Right lobe of liver (tissue), 6 donors: ENCODE results near the gene SLC17A9. TPM values are rescaled to one million over a fixed set of nuclear protein-coding genes. Genes with fewer than 3 reads are reported as not detected.

Experiments
- ATAC-seq, 4 donors: fragments of 200-7000 bp; cut with Tn5 transposase; one replicate each; pipeline ENCODE4 v1.9.1; 2020; ENCODE audit warnings: mild to moderate bottlenecking in 4 of 4, moderate library complexity in 4 of 4
- DNase-seq, 3 donors: peaks; one replicate each; pipeline ENCODE4 v3.0.0-alpha.2; 2020
- H3K27ac ChIP-seq, 3 donors: fragments of 200-600 bp; one replicate each; pipeline ENCODE4 v1.8.0; 2022
- H3K27me3 ChIP-seq, 2 donors: fragments of 200-600 bp; one replicate each; pipeline ENCODE4 v1.8.0; 2022
- H3K36me3 ChIP-seq, 4 donors: fragments of 200-600 bp; sonication (generic) in 1 of 4; one replicate each; pipeline versions ENCODE4 v1.5.1 to v1.8.0; 2017 to 2022; ENCODE audit warnings: control low read depth in 1 of 4
- H3K4me1 ChIP-seq, 4 donors: fragments of 200-600 bp; sonication (generic) in 1 of 4; one replicate each; pipeline versions ENCODE4 v1.5.1 to v1.8.0; 2017 to 2022; ENCODE audit warnings: control low read depth in 1 of 4
- H3K4me3 ChIP-seq, 3 donors: fragments of 200-600 bp; one replicate each; pipeline ENCODE4 v1.8.0; 2022
- H3K9me3 ChIP-seq, 4 donors: fragments of 200-600 bp; sonication (generic) in 1 of 4; one replicate each; pipeline versions ENCODE4 v1.5.1 to v1.8.0; 2017 to 2022; ENCODE audit warnings: control low read depth in 1 of 4
- CTCF ChIP-seq, 4 donors: fragments of 200-600 bp in 3 of 4; fragments of 450-650 bp in 1 of 4; IDR thresholded peaks; one replicate each; pipeline versions ENCODE4 v1.5.1 to v1.8.0; 2016 to 2022; ENCODE audit warnings: antibody characterized with exemption in 4 of 4, mild to moderate bottlenecking in 2 of 4
- POLR2A ChIP-seq: fragments of 450-650 bp; IDR thresholded peaks from one replicate; pipeline ENCODE4 v1.6.1; 2017; ENCODE audit warnings: antibody characterized with exemption, mild to moderate bottlenecking
- WGBS: methylation state at CpG from one replicate; pipeline ENCODE4 v1.1.6; 2018; ENCODE audit warnings: low coverage, low lambda C conversion rate; ENCODE audit not compliant: insufficient coverage; ENCODE audit errors: missing lambda C conversion rate; 5-methylcytosine and 5-hydroxymethylcytosine counted together
- intact Hi-C, 2 donors: fragments of 100-400 bp; cut with DNase I; formaldehyde crosslinking; loops; one replicate each; pipeline versions ENCODE4 v1.11.2 to v1.14.1; 2022
- total RNA-seq, 6 experiments: library from RNA; depleted of rRNA in 2 of 6; stranded (reverse); fragments of >200 nt in 2 of 6; fragmentation: NEBNext Ultra II Directional in 3 of 6; extraction: Animal tissue kit (Norgen Biotek cat#: 25700) in 3 of 6; gene quantifications; one replicate each; pipeline versions ENCODE4 v1.1.0 to v1.2.4, GENCODE V29; 2016 to 2023
- donor health status: DM: no; HTN: yes; CAD: no.
- donor health status: DM: no; HTN: no; CAD: no.
- donor health status: DM: no; HTN: no; CAD: no.
- donor health status: DM: no; HTN: yes; CAD: no.
- donor health status: DM: no; HTN: yes; CAD: no.

SLC17A9 gene
- total RNA-seq, 6 experiments from 2014 or later, result 29.8 to 99.4 (median 54.1) TPM

GRCh38 chr20:62906647-62907375 is 45.7 kb upstream of the SLC17A9 start:
- ATAC-seq, result no peak
- intact Hi-C loops, result loop anchor here (10.0 kb wide), 2 partner anchors 58 to 98 kb away; partner anchors contain the start of gene BHLHE23 (in 2 of the 2)

GRCh38 chr20:62907384-62908317 is 44.9 kb upstream of the SLC17A9 start:
- Histone ChIP-seq H3K4me3 (no peak overlapping the region), H3K4me1 (peaks cover 0 to 8% (median 2%) of the 10 kb centered on the region in 4 donors), H3K36me3 (peaks cover 10 to 97% (median 68%) of the 10 kb centered on the region in 4 donors), H3K27me3 (no peaks in the 10 kb centered on the region), H3K9me3 (no peaks in the 10 kb centered on the region), H3K27ac (no peak overlapping the region)
- TF ChIP-seq CTCF (IDR thresholded peaks at IDR 0.05), result peak; percentile 27 to 47 (median 38)
- TF ChIP-seq POLR2A, result no peak
- ATAC-seq (peak in 2 of 4 donors; percentile 9 to 47), DNase-seq (no peak)
- 68% methylated on average over 11 of the region's 16 CpGs for WGBS
- intact Hi-C loops, result loop anchor here (10.0 kb wide), 2 partner anchors 57 to 97 kb away; partner anchors contain the start of gene BHLHE23 (in 2 of the 2)

More at GRCh38 chr20:62906647-62907375, 45.7 kb upstream of the SLC17A9 start:
- WGBS, result 84% methylated on average over 27 of the region's 31 CpGs
- Histone ChIP-seq H3K9me3 (no peaks in the 10 kb centered on the region), H3K4me1 (peaks cover 0 to 7% (median 2%) of the 10 kb centered on the region in 4 donors), H3K27me3 (no peaks in the 10 kb centered on the region), H3K27ac (no peak overlapping the region), H3K36me3 (peaks cover 10 to 100% (median 64%) of the 10 kb centered on the region in 4 donors), H3K4me3 (no peak overlapping the region)
- no peak for DNase-seq
- no peak for TF ChIP-seq POLR2A
- no peak for TF ChIP-seq CTCF (IDR thresholded peaks at IDR 0.05)

GRCh38 chr20:62908971-62909791 is 43.3 kb upstream of the SLC17A9 start:
- intact Hi-C loops, result loop anchor here (10.0 kb wide), 2 partner anchors 56 to 96 kb away; partner anchors contain the start of gene BHLHE23 (in 2 of the 2)

More at GRCh38 chr20:62908971-62909791, 43.3 kb upstream of the SLC17A9 start:
- 89% methylated on average over 17 of the region's 18 CpGs for WGBS
- Histone ChIP-seq H3K4me1 (peaks cover 0 to 18% (median 5%) of the 10 kb centered on the region in 4 donors), H3K27me3 (no peaks in the 10 kb centered on the region), H3K4me3 (no peak overlapping the region), H3K36me3 (peaks cover 10 to 91% (median 59%) of the 10 kb centered on the region in 4 donors), H3K9me3 (no peaks in the 10 kb centered on the region), H3K27ac (no peak overlapping the region)
- DNase-seq (no peak), ATAC-seq (no peak)
- TF ChIP-seq CTCF (IDR thresholded peaks at IDR 0.05) (no peak), POLR2A (no peak)
